Activated naive CD4-positive, alpha-beta T cell treated with anti-CD3 and anti-CD28 coated beads, Interleukin-2, amount 10 ng/mL, durations not matched to agents 7 days and 5 days (primary cell): ENCODE results near the gene SRC.

Source experiments
- CTCF ChIA-PET: fragments of 350-600 bp; sonication (Branson Sonifier 250); formaldehyde crosslinking; loops from one replicate; lab custom pipeline; 2021; ENCODE audit warnings: antibody characterized with exemption; lab: Charles Lee
- DNase-seq: peaks from one replicate; pipeline ENCODE4 v3.0.0-alpha.2; 2020
- H3K27ac Mint-ChIP-seq: one replicate; pipeline ENCODE4 v1.8.0; 2021; ENCODE audit warnings: mild to moderate bottlenecking, moderate library complexity, mixed read lengths
- H3K27me3 Mint-ChIP-seq: one replicate; pipeline ENCODE4 v1.8.0; 2021; ENCODE audit warnings: mild to moderate bottlenecking, mixed read lengths
- H3K36me3 Mint-ChIP-seq: one replicate; pipeline ENCODE4 v1.8.0; 2021; ENCODE audit warnings: mixed read lengths
- H3K4me1 Mint-ChIP-seq: one replicate; pipeline ENCODE4 v1.8.0; 2021; ENCODE audit warnings: mixed read lengths
- H3K4me3 Mint-ChIP-seq: one replicate; pipeline ENCODE4 v1.8.0; 2021; ENCODE audit warnings: mild to moderate bottlenecking, moderate library complexity, mixed read lengths
- H3K9me3 Mint-ChIP-seq: one replicate; pipeline ENCODE4 v1.8.0; 2021; ENCODE audit warnings: mixed read lengths

Gene SRC

DNA sequence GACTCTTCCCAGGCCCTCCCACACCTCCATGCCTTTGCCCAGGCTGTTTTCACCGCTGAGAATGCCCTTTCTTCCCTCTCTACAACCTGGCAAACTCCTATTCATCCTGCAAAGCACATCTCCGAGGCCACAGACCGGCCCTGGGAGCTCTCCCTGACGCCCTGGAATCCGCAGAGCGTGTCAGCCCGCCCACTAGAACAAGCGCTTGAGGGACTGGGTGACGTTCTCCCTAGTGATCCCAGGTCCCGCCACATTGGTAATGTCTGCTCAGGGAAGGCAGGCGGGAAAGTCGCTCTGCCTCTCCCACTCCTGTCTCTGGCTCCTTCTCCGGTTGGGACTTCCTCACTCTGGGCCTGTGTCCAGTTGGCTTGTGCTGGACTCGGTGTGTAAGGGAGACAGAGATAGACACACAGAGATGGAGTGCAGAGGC lies 61.6 kb downstream of the SRC start:
- Mint-ChIP-seq H3K36me3 (no peaks in the 10 kb centered on the region), H3K9me3 (no peaks in the 10 kb centered on the region), H3K4me1 (peaks cover 25% of the 10 kb centered on the region), H3K27ac (no peak overlapping the region), H3K4me3 (no peak overlapping the region), H3K27me3 (peaks cover 48% of the 10 kb centered on the region)
- no peak for DNase-seq
- CTCF ChIA-PET: no interaction called here

DNA sequence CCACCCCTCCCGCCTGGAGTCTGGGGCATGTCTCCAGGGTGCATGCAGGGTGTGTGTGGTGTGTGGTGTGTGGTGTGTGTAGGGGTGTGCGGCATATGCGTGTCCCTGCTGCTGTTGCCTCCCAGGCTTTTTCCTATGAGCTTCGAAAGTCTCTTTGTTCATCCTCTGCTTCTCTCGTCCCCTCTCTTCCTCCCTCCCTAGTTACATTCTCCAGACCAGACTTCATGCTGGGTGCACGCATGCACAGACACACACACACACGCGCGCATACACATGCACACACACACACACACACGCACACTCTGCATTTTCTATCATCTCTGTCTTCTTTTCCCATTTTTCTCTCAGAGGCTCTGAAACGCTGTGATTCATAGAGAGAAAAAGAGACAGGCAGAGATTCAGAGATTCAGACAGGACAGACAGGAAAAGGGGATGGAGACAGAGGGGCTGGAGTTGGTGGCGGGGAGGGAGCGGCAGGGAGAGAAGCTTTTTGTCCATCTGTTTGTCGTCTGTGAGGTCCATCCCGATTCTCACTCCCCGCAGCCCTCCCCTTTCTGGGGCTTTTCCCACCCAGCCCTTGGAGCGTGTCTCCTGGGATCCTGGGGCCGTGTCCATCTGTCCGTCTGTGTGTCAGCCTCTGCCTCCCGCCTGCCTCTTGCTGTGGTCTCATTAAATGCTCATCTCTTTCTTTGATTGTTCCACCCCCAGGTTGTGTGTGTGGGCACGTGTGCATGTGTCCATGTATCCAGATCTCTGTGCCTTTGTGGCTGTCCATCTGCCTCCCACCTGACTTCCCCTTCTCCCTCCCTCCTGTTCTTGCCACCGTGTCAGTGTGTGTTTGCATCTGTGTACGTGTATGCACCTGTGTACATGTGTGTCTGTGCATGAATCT lies 62.6 kb downstream of the SRC start:
- H3K4me1 Mint-ChIP-seq: peaks cover 25% of the 10 kb centered on the region
- no peak overlapping the region for H3K27ac Mint-ChIP-seq
- no peak for DNase-seq
- H3K36me3 Mint-ChIP-seq: no peaks in the 10 kb centered on the region
- H3K9me3 Mint-ChIP-seq: no peaks in the 10 kb centered on the region
- peaks cover 48% of the 10 kb centered on the region for H3K27me3 Mint-ChIP-seq
- CTCF ChIA-PET: no interaction called here
- H3K4me3 Mint-ChIP-seq: no peak overlapping the region

GRCh38 chr20:37411408-37412219 lies 65.7 kb downstream of the SRC start:
- Mint-ChIP-seq H3K4me1 (peaks cover 16% of the 10 kb centered on the region), H3K4me3 (no peak overlapping the region), H3K27ac (no peak overlapping the region), H3K9me3 (no peaks in the 10 kb centered on the region), H3K27me3 (peaks cover 37% of the 10 kb centered on the region), H3K36me3 (no peaks in the 10 kb centered on the region)
- peak; percentile 49 for DNase-seq
- CTCF ChIA-PET: no interaction called here

- Mint-ChIP-seq H3K4me1 (peaks cover 6% of the 10 kb centered on the region), H3K27ac (no peak overlapping the region), H3K4me3 (no peak overlapping the region), H3K36me3 (no peaks in the 10 kb centered on the region), H3K9me3 (no peaks in the 10 kb centered on the region), H3K27me3 (peaks cover 23% of the 10 kb centered on the region)
- DNase-seq: no peak
- CTCF ChIA-PET: no interaction called here
Measured at GRCh38 chr20:37413023-37413334, 67.0 kb downstream of the SRC start.

DNA sequence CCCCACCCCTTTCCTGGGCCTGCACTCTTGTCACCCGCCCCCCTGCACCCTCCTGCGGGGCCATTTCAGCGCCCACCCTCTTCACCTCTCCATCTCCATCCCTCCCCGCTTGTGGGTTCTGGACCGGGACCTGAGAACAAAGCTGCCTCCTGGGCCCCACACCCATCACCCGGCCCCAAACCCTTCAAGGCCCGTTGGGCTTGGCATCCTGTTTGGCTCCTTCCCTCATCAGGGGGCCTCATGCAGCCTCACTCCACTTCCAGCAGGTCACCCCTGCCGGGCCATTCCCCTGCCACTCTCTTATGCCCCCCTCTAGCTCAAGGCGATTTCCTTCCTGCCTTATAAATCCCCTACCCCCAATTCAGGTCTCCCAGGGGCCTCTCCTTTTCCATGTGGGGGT lies 67.4 kb downstream of the SRC start:
- Mint-ChIP-seq H3K36me3 (no peaks in the 10 kb centered on the region), H3K4me1 (peaks cover 6% of the 10 kb centered on the region), H3K27me3 (peaks cover 19% of the 10 kb centered on the region), H3K27ac (no peak overlapping the region), H3K9me3 (no peaks in the 10 kb centered on the region), H3K4me3 (no peak overlapping the region)
- DNase-seq: no peak
- CTCF ChIA-PET: no interaction called here

- peaks cover 9% of the 10 kb centered on the region for H3K27me3 Mint-ChIP-seq
- peaks cover 3% of the 10 kb centered on the region for H3K4me1 Mint-ChIP-seq
- no peak overlapping the region for H3K4me3 Mint-ChIP-seq
Measured at GRCh38 chr20:37414224-37415035, 68.5 kb downstream of the SRC start.

DNA sequence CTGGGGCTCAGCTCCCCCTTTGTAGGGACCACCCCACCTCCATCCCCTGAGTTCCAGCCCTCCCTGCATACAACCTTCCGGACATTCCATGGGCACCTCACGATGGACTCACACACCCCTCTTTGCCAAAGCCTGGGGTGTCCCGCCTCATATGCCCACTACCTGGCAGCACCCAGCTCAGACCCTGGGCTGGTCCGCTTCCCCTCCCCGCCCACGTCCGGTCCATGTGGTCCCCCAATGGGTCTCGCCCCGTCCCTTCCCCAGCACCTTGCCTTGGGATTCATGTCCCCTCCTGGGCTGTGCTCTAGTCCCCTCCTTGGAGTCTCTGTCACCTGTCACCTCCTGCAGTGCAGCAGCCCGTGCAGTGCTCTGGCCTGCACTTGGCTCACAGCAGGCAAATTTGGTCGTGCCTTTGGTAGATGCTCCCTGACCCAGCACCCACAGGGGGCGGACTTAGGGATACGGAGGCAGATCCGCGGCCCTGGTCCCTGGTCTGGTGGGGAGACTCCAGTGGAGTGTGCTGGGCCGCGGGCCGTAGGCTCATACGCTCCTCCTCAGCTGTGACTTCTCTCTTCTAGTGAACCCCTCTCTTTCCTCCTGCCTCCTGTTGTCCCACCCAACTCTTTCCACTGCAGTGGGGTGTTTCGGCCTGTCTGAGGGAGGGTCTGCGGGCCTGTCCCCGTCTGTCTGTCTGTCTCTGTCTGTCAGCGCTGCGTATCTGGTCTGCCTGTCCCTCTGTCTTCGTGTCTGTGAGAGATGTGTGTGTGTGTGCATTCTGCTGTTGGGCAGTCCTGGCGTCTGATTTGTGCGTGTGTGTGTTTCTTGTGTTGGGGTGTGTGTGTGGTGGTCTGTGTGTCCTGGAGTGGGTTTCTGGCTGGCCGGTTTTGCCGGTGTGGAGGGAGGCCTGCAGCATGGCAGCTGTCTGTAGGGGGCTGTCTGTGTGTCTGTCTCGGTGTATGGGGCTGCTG lies 69.5 kb downstream of the SRC start:
- no peak overlapping the region for H3K27ac Mint-ChIP-seq
- H3K36me3 Mint-ChIP-seq: no peaks in the 10 kb centered on the region
- no peak for DNase-seq
- CTCF ChIA-PET: no interaction called here
- H3K4me1 Mint-ChIP-seq: no peaks in the 10 kb centered on the region
- H3K27me3 Mint-ChIP-seq: peaks cover 6% of the 10 kb centered on the region
- no peaks in the 10 kb centered on the region for H3K9me3 Mint-ChIP-seq
- no peak overlapping the region for H3K4me3 Mint-ChIP-seq

More at GRCh38 chr20:37414224-37415035, 68.5 kb downstream of the SRC start:
- no peak for DNase-seq
- CTCF ChIA-PET: no interaction called here
- H3K27ac Mint-ChIP-seq: no peak overlapping the region
- H3K36me3 Mint-ChIP-seq: no peaks in the 10 kb centered on the region
- H3K9me3 Mint-ChIP-seq: no peaks in the 10 kb centered on the region

- no peak for DNase-seq
- Mint-ChIP-seq H3K36me3 (no peaks in the 10 kb centered on the region), H3K27me3 (peaks cover 15% of the 10 kb centered on the region), H3K4me3 (no peak overlapping the region), H3K9me3 (no peaks in the 10 kb centered on the region), H3K4me1 (no peaks in the 10 kb centered on the region), H3K27ac (no peak overlapping the region)
- CTCF ChIA-PET: no interaction called here
Measured at GRCh38 chr20:37416100-37416847, 70.3 kb downstream of the SRC start.

GRCh38 chr20:37416848-37417616 lies 71.1 kb downstream of the SRC start:
- no peaks in the 10 kb centered on the region for H3K36me3 Mint-ChIP-seq
- no peak for DNase-seq
- H3K9me3 Mint-ChIP-seq: no peaks in the 10 kb centered on the region
- CTCF ChIA-PET: no interaction called here
- no peak overlapping the region for H3K4me3 Mint-ChIP-seq
- H3K4me1 Mint-ChIP-seq: no peaks in the 10 kb centered on the region
- H3K27me3 Mint-ChIP-seq: peaks cover 23% of the 10 kb centered on the region
- H3K27ac Mint-ChIP-seq: no peak overlapping the region

- DNase-seq: no peak
- no peak overlapping the region for H3K27ac Mint-ChIP-seq
- no peak overlapping the region for H3K4me3 Mint-ChIP-seq
- no peaks in the 10 kb centered on the region for H3K9me3 Mint-ChIP-seq
- CTCF ChIA-PET: no interaction called here
- peaks cover 31% of the 10 kb centered on the region for H3K27me3 Mint-ChIP-seq
- no peaks in the 10 kb centered on the region for H3K4me1 Mint-ChIP-seq
- H3K36me3 Mint-ChIP-seq: no peaks in the 10 kb centered on the region
Measured at GRCh38 chr20:37417617-37418467, 71.9 kb downstream of the SRC start.

GRCh38 chr20:37418591-37419109 lies 72.7 kb downstream of the SRC start:
- Mint-ChIP-seq H3K4me3 (no peak overlapping the region), H3K9me3 (no peaks in the 10 kb centered on the region), H3K27me3 (peaks cover 39% of the 10 kb centered on the region), H3K4me1 (no peaks in the 10 kb centered on the region), H3K27ac (no peak overlapping the region), H3K36me3 (no peaks in the 10 kb centered on the region)
- CTCF ChIA-PET: no interaction called here
- DNase-seq: no peak
